NCI-H2171 (cell line): ENCODE data around the gene NPHS2.
"Not testable (repeated sequence)": the region's sequence is repeated elsewhere in the genome, so short reads cannot be mapped to it uniquely, and the experiment has no call there.

Experiments
- DNase-seq: peaks from one replicate; lab custom pipeline; 2025; lab: John Stamatoyannopoulos, UW

The NPHS2 gene

DNA sequence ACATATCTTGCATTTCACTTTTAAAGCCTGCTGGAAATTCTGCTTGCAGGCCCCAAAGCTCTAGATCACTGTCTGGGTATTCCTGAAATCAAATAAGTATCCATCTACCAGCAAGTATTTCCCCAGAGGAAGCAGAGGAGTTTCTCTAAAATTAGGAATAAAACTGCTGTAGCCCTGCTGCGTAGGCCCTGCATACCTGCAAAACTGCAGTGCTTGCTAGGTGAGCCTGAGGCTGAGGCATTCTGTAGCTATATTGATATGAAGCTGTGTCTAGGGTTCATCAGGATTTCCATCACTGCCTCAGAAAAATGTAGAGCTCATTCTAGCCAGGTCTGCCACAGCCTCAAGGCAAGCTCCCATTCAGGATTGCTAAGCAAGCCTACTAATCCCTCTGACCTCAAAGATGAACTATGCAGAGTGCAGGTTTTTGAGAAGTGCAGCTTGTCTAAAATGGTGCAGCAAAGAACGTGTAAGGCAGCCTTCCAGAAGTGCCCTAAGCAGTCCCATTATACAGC, 28.7 kb downstream of the NPHS2 start:
- no peak for DNase-seq

DNA sequence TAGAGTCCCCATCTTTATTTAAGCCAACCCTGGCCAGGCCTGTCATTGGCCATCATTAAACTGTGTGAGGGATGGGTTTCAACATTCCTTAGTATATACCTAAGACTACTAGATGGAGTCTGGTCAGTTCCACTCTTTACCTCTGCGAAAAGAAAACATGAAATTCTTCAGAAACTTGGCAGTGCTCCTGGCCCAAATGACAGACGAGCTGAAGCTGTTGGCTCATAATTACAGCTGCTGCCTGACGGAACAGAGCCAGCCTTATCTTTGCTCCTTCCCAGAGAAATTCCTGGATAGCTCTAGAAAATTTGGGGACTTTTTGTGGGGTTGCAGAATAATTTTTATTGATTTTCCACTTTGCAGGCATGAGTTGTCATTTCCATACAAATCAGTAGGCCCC, 30.4 kb downstream of the NPHS2 start:
- no peak for DNase-seq

DNA sequence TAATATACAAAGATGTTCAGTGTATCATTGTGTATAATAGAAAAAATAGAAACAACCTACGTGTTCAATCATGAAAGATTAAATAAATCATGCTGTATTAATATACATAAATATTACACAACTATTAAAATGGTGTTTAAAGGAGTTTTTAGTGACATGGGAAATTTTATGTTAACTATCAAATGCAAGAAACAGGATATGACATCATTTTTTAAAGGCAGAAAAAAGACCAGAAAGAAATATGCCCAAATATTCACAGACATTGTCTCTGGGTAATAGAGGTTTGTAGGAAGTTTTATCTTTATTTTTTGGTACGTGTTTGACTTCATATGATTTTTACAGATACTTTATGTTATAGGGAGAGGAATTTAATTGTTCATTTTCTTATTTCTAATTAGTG, 34.0 kb downstream of the NPHS2 start:
- DNase-seq = no peak

DNA sequence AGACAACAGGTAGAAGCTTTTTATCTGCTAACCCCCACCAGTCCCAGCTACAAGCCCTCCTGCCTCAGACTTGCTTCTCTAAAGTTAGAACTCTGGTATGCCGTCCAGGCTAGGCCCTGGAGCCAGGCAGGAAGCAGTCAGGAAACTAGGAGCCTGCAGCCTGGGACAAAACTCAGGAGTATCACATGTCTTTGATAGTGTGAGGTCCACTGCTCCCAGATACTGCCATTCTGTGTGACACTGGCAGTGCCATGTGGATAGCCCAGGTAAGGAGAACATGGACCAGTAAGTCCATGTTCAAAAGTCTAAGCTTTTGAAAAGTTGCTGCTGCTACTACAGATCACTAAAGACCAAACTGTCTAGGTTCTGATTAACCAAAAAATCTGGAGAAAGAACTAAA, 45.4 kb downstream of the NPHS2 start:
- DNase-seq = no peak

DNA sequence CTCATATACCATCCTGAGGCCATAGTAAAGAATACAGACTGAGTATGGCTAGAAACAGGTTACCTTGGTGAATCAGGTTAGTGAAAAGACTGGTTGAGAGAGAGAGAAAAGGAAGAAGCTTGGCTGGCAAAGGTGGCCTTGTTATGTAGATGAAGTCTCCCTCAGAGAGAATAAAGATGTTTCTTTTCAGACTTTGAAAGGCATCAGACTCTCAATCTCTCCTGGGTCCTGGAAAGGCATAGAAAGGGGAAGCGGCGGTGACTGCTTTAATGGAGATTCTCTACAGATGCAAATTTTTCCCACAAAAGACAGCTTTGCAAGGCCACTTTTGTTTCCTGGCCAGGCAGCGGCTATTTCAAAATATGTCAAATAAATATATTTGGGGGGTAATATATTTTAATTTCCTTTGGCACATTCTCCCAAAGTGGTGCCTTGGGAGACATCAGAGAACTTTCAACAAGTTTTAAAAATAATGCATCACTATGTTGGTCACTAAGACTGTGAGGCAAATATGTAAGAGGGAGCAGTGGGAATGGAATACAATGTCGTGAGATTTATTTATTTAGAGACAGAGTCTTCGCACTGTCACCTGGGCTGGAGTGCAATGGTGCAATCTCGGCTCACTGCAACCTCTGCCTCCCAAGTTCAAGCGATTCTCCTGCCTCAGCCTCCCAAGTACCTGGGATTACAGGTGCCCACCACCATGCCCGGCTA, 46.1 kb downstream of the NPHS2 start:
- no peak for DNase-seq

DNA sequence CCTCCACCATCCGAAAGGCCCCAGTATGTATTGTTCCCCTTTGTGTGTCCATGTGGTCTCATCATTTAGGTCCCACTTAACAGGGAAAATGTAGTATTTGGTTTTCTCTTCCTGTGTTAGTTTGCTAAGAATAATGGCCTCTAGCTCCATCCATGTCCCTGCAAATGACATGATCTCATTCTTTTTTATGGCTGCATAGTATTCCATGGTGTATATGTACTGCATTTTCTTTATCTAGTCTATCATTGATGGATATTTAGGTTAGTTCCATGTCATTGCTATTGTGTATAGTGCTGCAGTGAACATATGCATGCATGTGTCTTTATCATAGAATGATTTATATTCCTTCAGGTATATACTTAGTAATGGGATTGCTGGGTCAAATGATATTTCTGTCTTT, 57.2 kb downstream of the NPHS2 start:
- not testable (repeated sequence) for DNase-seq

DNA sequence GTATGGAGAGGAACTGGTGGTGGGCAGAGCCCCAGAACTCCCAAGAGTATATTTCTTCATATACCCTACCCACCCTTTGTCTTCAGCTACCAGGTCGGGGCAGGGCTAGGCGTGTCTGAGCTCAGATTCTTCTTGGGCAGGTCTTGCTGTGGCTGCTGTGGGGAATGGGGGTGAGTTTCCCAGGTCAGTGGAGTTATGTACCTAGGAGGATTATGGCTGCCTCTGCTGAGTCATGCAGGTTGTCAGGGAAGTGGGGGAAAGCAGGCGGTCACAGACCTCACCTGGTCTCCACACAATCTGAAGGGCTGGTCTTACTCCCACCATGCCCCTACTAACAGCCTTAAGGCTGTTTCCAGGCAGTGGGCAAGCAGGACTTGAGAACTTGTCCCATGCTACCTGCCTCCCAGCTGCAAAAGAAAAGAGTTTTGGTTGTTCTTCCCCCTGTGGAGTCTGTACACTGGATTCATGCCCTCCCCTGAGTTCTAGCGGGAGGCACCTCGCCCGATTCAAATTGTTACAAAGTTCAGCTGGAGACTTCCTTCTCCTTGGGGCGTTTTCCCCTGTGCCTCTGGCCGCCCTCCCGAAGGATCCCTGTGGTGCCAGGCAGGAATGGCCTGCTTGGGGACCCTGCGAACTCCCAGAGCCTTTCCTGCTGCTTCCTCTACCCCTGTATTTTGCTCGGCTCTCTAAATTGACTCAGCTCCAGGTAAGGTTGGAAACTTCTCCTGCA, 58.6 kb downstream of the NPHS2 start:
- no peak for DNase-seq

DNA sequence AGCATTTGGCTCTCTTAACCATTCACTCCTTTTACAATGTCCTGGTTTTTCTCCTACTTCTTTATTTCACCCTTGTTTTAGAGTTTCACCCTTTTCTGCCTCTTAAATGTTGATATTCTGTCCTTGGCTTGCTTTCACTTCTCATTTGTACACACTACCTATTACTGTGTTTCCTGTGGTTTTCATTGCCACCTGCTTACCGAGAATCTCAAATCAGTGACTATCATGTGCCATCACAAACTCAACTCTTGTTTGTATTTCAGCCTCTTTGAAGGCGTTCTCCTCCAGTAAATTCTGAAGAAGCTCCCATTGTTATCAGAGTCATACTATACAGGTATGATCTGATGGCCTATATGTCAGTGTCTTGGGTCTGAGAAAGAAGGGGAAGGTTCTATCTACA, 65.7 kb downstream of the NPHS2 start:
- DNase-seq = no peak

- DNase-seq = no peak
Observed at GRCh38 chr1:179509384-179509783, 66.4 kb downstream of the NPHS2 start.

- DNase-seq = no peak
Observed at GRCh38 chr1:179506199-179506598, 69.5 kb downstream of the NPHS2 start.
